Esophagus squamous epithelium (tissue), 4 donors: ENCODE results near the gene RSU1.

Experiments
- POLR2A ChIP-seq, 4 donors: fragments of 450-650 bp; IDR thresholded peaks; one replicate each; pipeline ENCODE4 v1.6.1; 2017; ENCODE audit warnings: antibody characterized with exemption in 4 of 4, mild to moderate bottlenecking in 4 of 4, moderate library complexity in 3 of 4
- TF ChIP-seq, protein P1 (sequence below), 6 experiments: fragments of 450-650 bp in 4 of 6; fragments of 200-600 bp in 2 of 6; sonication (generic) in 2 of 6; IDR thresholded peaks; one replicate each; pipeline ENCODE4 v1.5.1; 2016 to 2019; ENCODE audit warnings: antibody characterized with exemption in 6 of 6, mild to moderate bottlenecking in 4 of 6, moderate library complexity in 4 of 6

DNA sequence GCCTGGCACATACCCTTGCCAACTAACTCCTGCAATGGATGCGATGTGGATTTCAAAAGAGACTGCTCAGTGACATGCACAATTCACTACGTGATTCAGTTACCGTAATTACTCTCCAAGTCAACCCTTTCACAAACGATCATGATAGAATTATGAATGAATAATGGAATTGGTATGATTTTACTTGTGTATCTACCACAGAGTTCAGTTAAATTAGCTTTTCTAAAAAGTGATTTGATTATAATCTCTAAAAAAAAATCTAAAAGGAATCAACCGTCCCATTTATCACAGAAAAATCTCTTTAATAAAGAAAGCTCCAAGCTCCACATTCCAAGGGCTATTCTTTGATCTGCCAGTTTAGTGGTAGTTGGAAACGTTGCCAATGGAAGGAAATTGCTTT lies 30.4 kb upstream of the RSU1 start:
- TF ChIP-seq, protein P1, sequence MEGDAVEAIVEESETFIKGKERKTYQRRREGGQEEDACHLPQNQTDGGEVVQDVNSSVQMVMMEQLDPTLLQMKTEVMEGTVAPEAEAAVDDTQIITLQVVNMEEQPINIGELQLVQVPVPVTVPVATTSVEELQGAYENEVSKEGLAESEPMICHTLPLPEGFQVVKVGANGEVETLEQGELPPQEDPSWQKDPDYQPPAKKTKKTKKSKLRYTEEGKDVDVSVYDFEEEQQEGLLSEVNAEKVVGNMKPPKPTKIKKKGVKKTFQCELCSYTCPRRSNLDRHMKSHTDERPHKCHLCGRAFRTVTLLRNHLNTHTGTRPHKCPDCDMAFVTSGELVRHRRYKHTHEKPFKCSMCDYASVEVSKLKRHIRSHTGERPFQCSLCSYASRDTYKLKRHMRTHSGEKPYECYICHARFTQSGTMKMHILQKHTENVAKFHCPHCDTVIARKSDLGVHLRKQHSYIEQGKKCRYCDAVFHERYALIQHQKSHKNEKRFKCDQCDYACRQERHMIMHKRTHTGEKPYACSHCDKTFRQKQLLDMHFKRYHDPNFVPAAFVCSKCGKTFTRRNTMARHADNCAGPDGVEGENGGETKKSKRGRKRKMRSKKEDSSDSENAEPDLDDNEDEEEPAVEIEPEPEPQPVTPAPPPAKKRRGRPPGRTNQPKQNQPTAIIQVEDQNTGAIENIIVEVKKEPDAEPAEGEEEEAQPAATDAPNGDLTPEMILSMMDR (IDR thresholded peaks at IDR 0.05): no peak
- no peak for TF ChIP-seq POLR2A (IDR thresholded peaks at IDR 0.05)
